KMS-11 (cell line): ENCODE results near the gene CFAP119.
A peak's percentile ranks its signal among the peaks of the same experiment; 100 is the strongest.

Experiments used
- H2AFZ ChIP-seq: fragments of 200-600 bp; sonication (generic); 2 replicates; pipeline ENCODE4 v1.6.1; 2016; ENCODE audit warnings: antibody characterized with exemption, mixed run types, low read depth
- H3K27ac ChIP-seq: fragments of 200-600 bp; sonication (generic); 2 replicates; pipeline ENCODE4 v1.6.1; 2016; ENCODE audit warnings: mild to moderate bottlenecking, mixed run types
- H3K27me3 ChIP-seq: fragments of 200-600 bp; sonication (generic); 2 replicates; pipeline ENCODE4 v1.6.1; 2017; ENCODE audit warnings: mild to moderate bottlenecking, low read depth, mixed run types, moderate library complexity; ENCODE audit not compliant: insufficient read depth
- H3K36me3 ChIP-seq: fragments of 200-600 bp; sonication (generic); 2 replicates; pipeline ENCODE4 v1.6.1; 2017; ENCODE audit warnings: mild to moderate bottlenecking, mixed run types; ENCODE audit not compliant: insufficient read depth
- H3K4me1 ChIP-seq: fragments of 200-600 bp; sonication (generic); 2 replicates; pipeline ENCODE4 v1.6.1; 2016; ENCODE audit warnings: mild to moderate bottlenecking, low read depth, mixed run types; ENCODE audit not compliant: poor library complexity, severe bottlenecking
- H3K4me2 ChIP-seq: fragments of 200-600 bp; sonication (generic); 2 replicates; pipeline ENCODE4 v1.7.0; 2016; ENCODE audit warnings: mild to moderate bottlenecking, mixed run types
- H3K4me3 ChIP-seq: fragments of 200-600 bp; sonication (generic); IDR thresholded peaks from 2 replicates; pipeline ENCODE4 v1.6.1; 2017; ENCODE audit warnings: low read depth, low read length, mixed read lengths; ENCODE audit not compliant: insufficient read depth
- H3K79me2 ChIP-seq: fragments of 200-600 bp; sonication (generic); 2 replicates; pipeline ENCODE4 v1.6.1; 2016; ENCODE audit warnings: low read depth, mixed run types; ENCODE audit not compliant: insufficient read depth
- H3K9ac ChIP-seq: fragments of 200-600 bp; sonication (generic); 2 replicates; pipeline ENCODE4 v1.6.1; 2016; ENCODE audit warnings: mild to moderate bottlenecking, mixed run types
- H4K20me1 ChIP-seq: fragments of 200-600 bp; sonication (generic); 2 replicates; pipeline ENCODE4 v1.6.1; 2016; ENCODE audit warnings: mild to moderate bottlenecking, mixed run types; ENCODE audit not compliant: insufficient read depth
- TF ChIP-seq, protein P1 (sequence below): fragments of 200-600 bp; sonication (generic); conservative IDR thresholded peaks from 2 replicates; pipeline ENCODE4 v1.6.1; 2017; ENCODE audit warnings: low read depth, mild to moderate bottlenecking, antibody characterized with exemption, low read length, moderate library complexity, mixed read lengths

The CFAP119 gene

DNA sequence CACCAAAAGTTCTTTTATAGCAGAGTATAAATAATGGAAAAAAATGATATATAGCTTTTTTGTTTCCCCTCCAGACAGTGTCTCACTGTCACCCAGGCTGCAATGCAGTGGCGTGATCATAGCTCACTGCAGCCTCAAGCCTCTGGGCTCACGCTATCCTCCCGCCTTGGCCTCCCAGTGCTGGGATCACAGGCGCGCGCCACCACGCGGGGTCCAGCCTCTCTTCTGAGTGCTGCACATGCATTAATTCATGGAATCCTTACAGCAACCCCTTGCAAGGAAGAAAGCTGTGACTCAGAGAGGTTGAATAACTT lies 43.2 kb upstream of the CFAP119 start:
- no peaks in the 10 kb centered on the region for H3K36me3 ChIP-seq
- H4K20me1 ChIP-seq = no peaks in the 10 kb centered on the region
- no peaks in the 10 kb centered on the region for H3K79me2 ChIP-seq
- H2AFZ ChIP-seq = peak overlapping the region; percentile 97
- H3K4me2 ChIP-seq = peak overlapping the region; percentile 71
- peaks cover 8% of the 10 kb centered on the region for H3K4me1 ChIP-seq
- H3K27ac ChIP-seq = no peak overlapping the region
- H3K4me3 ChIP-seq = peak overlapping the region; percentile 45
- TF ChIP-seq, protein P1, sequence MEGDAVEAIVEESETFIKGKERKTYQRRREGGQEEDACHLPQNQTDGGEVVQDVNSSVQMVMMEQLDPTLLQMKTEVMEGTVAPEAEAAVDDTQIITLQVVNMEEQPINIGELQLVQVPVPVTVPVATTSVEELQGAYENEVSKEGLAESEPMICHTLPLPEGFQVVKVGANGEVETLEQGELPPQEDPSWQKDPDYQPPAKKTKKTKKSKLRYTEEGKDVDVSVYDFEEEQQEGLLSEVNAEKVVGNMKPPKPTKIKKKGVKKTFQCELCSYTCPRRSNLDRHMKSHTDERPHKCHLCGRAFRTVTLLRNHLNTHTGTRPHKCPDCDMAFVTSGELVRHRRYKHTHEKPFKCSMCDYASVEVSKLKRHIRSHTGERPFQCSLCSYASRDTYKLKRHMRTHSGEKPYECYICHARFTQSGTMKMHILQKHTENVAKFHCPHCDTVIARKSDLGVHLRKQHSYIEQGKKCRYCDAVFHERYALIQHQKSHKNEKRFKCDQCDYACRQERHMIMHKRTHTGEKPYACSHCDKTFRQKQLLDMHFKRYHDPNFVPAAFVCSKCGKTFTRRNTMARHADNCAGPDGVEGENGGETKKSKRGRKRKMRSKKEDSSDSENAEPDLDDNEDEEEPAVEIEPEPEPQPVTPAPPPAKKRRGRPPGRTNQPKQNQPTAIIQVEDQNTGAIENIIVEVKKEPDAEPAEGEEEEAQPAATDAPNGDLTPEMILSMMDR = no peak
- peak overlapping the region; percentile 77 for H3K9ac ChIP-seq
- no peaks in the 10 kb centered on the region for H3K27me3 ChIP-seq

DNA sequence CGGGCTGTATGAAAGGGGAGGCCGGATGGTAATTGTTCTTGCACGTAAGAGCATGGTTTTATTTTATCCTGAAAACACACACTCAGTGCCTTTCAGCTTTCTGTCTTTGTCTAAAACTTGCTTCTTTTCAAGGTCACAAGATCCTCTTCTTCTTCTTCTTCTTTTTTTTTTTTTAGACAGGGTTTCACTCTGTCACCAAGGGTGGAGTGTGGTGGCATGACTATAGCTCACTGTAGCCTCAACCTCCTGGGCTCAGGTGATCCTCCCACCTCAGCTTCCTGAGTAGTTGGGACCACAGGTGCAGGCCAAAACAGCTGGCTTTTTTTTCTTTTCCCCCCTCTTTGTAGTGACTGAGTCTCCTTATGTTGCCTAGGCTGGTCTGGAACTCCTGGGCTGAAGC lies 41.1 kb upstream of the CFAP119 start:
- H2AFZ ChIP-seq = no peak overlapping the region
- peaks cover 8% of the 10 kb centered on the region for H3K4me1 ChIP-seq
- H3K36me3 ChIP-seq = no peaks in the 10 kb centered on the region
- H3K79me2 ChIP-seq = no peaks in the 10 kb centered on the region
- no peak overlapping the region for H3K9ac ChIP-seq
- no peak overlapping the region for H3K4me2 ChIP-seq
- TF ChIP-seq, protein P1 = no peak
- H4K20me1 ChIP-seq = no peaks in the 10 kb centered on the region
- H3K27ac ChIP-seq = no peak overlapping the region
- H3K27me3 ChIP-seq = no peaks in the 10 kb centered on the region
- H3K4me3 ChIP-seq = no peak overlapping the region

DNA sequence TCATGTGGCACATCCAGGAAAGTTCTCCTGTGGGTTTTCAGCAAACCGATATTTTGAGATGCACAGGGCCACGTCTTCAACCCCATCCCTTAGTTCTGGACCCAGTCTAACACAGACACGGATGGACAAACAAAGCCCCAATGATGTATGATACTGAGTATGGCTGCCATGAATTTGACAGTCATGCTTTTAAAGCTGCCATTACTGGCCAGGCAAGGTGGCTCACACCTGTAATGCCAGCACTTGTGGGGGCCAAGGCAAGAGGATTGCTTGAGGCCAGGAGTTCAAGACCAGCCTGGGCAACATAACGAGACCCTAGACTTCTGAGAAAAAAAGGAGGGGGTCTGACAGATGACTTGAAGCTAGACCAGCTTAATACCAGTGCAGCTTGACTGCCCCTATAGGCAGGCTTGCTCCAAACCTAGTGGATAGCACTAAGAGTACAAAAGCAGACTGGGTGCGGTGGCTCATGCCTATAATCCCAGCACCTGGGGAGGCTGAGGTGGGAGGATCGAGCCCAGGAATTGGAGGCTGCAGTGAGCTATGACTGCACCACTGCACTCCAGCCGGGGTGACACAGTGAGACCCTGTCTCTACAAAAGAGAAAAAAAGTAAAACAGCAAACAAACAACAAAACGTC lies 35.9 kb upstream of the CFAP119 start:
- Histone ChIP-seq H3K36me3 (no peaks in the 10 kb centered on the region), H3K79me2 (no peaks in the 10 kb centered on the region), H3K27me3 (no peaks in the 10 kb centered on the region), H2AFZ (no peak overlapping the region), H3K9ac (no peak overlapping the region), H3K4me1 (no peaks in the 10 kb centered on the region), H3K27ac (no peak overlapping the region), H4K20me1 (no peaks in the 10 kb centered on the region), H3K4me3 (no peak overlapping the region), H3K4me2 (no peak overlapping the region)
- TF ChIP-seq, protein P1 = 0 out of 2 replicates have a peak, but pooled peaks have one; percentile 15

DNA sequence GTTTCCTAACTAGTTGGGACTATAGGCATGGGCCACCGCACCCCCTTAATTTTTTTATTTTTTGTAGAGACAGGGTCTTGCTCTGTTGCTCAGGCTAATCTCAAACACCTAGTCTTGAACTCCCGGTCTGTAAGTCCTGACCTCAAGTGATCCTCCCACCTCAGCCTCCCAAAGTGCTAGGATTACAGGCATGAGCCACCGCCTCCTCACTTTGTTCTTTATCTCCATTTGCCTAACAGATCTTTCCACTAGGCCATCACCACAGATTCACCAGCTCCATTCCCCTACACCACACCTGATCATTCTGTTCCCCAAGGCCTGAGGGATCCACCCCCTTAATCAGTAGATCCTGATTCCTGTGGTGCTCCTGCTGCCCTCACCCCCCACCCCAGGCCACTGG lies 32.8 kb upstream of the CFAP119 start:
- no peak overlapping the region for H3K4me2 ChIP-seq
- H3K27ac ChIP-seq = no peak overlapping the region
- H4K20me1 ChIP-seq = no peaks in the 10 kb centered on the region
- H2AFZ ChIP-seq = no peak overlapping the region
- no peaks in the 10 kb centered on the region for H3K36me3 ChIP-seq
- H3K9ac ChIP-seq = no peak overlapping the region
- H3K4me3 ChIP-seq = no peak overlapping the region
- H3K79me2 ChIP-seq = no peaks in the 10 kb centered on the region
- no peaks in the 10 kb centered on the region for H3K4me1 ChIP-seq
- TF ChIP-seq, protein P1 = no peak
- no peaks in the 10 kb centered on the region for H3K27me3 ChIP-seq
